Superior temporal gyrus (tissue), 1 donor: Measurements from ENCODE around the gene IRX1.

Experiments
- DNase-seq: peaks from one replicate; pipeline ENCODE4 v3.0.0-alpha.2; 2016; ENCODE audit errors: extremely low spot score

IRX1 gene

GRCh38 chr5:3595006-3595961, at the start of gene IRX1:
TSS of gene IRX1 (plus strand) at chr5:3595832. CDS start at chr5:3596106, 274 bp downstream.
- no peak for DNase-seq

- DNase-seq = no peak
These were observed 49.6 kb upstream of the IRX1 start for GRCh38 chr5:3546028-3546427.

- DNase-seq = no peak
These were observed 31.5 kb upstream of the IRX1 start for GRCh38 chr5:3564116-3564515.

- no peak for DNase-seq
These were observed 30.7 kb upstream of the IRX1 start for GRCh38 chr5:3564827-3565518.

- DNase-seq = no peak
These were observed 10.7 kb upstream of the IRX1 start for GRCh38 chr5:3584724-3585531.

- DNase-seq = no peak
These were observed 5.3 kb upstream of the IRX1 start for GRCh38 chr5:3590161-3590966.

- no peak for DNase-seq
These were observed 4.4 kb upstream of the IRX1 start for GRCh38 chr5:3590967-3591900.

GRCh38 chr5:3592298-3592697, 3.3 kb upstream of the IRX1 start:
- no peak for DNase-seq

GRCh38 chr5:3593771-3594509, 1.7 kb upstream of the IRX1 start:
- no peak for DNase-seq

GRCh38 chr5:3594510-3595005, 1.1 kb upstream of the IRX1 start:
- no peak for DNase-seq

GRCh38 chr5:3596261-3596825, 711 bp downstream of the IRX1 start:
- DNase-seq = no peak

GRCh38 chr5:3596857-3597166, 1.2 kb downstream of the IRX1 start:
- no peak for DNase-seq

- DNase-seq = no peak
These were observed 1.8 kb downstream of the IRX1 start for GRCh38 chr5:3597167-3598007.

GRCh38 chr5:3598207-3598606, 2.6 kb downstream of the IRX1 start:
- no peak for DNase-seq

GRCh38 chr5:3598769-3599211, 3.2 kb downstream of the IRX1 start:
- DNase-seq = no peak

GRCh38 chr5:3599226-3600105, 3.8 kb downstream of the IRX1 start:
- no peak for DNase-seq
